Progenitor cell of endocrine pancreas (in vitro differentiated cells): Measurements from ENCODE around the gene ZNF778. TPM values are rescaled to one million over a fixed set of nuclear protein-coding genes. Genes with fewer than 3 reads are reported as not detected.

Source experiments
- DNase-seq: peaks from one replicate; pipeline ENCODE4 v3.0.0; 2021; ENCODE audit warnings: low spot score; ENCODE audit not compliant: unreplicated experiment
- H3K27ac Mint-ChIP-seq: 2 replicates; pipeline ENCODE4 v1.8.0; 2021; ENCODE audit warnings: mild to moderate bottlenecking, moderate library complexity, mixed read lengths
- H3K27me3 Mint-ChIP-seq: 2 replicates; pipeline ENCODE4 v1.8.0; 2021; ENCODE audit warnings: mixed read lengths
- H3K36me3 Mint-ChIP-seq: 2 replicates; pipeline ENCODE4 v1.8.0; 2022; ENCODE audit warnings: mixed read lengths; ENCODE audit not compliant: insufficient read depth
- H3K4me1 Mint-ChIP-seq: 2 replicates; pipeline ENCODE4 v1.8.0; 2021; ENCODE audit warnings: low read depth, mixed read lengths
- H3K4me3 Mint-ChIP-seq: 2 replicates; pipeline ENCODE4 v1.8.0; 2021; ENCODE audit warnings: low read depth, mild to moderate bottlenecking, moderate library complexity, mixed read lengths
- H3K9me3 Mint-ChIP-seq: 2 replicates; pipeline ENCODE4 v1.8.0; 2021; ENCODE audit warnings: low read depth, mixed read lengths
- total RNA-seq: library from RNA; stranded (reverse); gene quantifications from 2 replicates; pipeline ENCODE4 v1.2.1, GENCODE V29; 2021
- TF ChIP-seq, protein P1 (sequence below): fragments of 200-600 bp; sonication (generic); IDR thresholded peaks from one replicate; pipeline ENCODE4 v1.5.0; 2021; ENCODE audit warnings: antibody characterized with exemption, mild to moderate bottlenecking; ENCODE audit not compliant: unreplicated experiment

Gene ZNF778
- total RNA-seq, 1 donor from 2014 or later = 11.2 TPM

DNA sequence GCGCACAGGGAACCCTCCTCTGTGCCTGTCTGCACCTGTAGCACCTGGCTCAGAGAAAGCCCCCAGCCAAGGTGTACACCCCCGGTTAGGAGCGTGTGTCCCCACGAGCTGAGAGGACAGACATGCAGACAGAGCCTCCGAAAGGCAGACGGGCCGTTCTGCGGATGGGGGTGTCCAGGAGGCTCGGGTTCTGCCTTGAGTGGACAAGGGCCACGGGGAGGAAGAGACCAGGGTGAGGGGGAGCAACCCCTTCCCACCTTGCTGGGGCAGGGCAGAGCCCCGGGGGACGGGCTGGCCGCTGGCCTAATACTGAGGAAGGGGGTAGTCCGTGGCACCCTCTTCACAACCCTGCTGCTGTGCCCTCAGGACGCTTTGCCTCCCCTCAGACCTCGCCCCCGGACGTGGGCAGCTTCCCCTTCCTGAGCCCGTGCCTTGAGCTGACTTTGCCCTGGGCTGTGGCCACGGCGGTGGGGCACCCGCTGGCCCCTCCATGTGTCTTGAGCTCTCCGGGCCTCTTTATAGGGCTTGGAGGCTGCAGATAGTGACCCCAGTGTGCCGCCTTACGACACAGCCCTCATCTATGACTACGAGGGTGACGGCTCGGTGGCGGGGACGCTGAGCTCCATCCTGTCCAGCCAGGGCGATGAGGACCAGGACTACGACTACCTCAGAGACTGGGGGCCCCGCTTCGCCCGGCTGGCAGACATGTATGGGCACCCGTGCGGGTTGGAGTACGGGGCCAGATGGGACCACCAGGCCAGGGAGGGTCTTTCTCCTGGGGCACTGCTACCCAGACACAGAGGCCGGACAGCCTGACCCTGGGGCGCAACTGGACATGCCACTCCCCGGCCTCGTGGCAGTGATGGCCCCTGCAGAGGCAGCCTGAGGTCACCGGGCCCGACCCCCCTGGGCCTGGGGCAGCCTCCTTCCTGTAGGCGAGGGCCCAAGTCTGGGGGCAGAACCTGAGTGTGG lies 22.9 kb upstream of the ZNF778 start:
- Mint-ChIP-seq H3K27ac (no peak overlapping the region), H3K9me3 (no peaks in the 10 kb centered on the region), H3K27me3 (peaks cover 22% of the 10 kb centered on the region), H3K4me3 (no peak overlapping the region), H3K4me1 (no peaks in the 10 kb centered on the region), H3K36me3 (no peaks in the 10 kb centered on the region)
- TF ChIP-seq, protein P1, sequence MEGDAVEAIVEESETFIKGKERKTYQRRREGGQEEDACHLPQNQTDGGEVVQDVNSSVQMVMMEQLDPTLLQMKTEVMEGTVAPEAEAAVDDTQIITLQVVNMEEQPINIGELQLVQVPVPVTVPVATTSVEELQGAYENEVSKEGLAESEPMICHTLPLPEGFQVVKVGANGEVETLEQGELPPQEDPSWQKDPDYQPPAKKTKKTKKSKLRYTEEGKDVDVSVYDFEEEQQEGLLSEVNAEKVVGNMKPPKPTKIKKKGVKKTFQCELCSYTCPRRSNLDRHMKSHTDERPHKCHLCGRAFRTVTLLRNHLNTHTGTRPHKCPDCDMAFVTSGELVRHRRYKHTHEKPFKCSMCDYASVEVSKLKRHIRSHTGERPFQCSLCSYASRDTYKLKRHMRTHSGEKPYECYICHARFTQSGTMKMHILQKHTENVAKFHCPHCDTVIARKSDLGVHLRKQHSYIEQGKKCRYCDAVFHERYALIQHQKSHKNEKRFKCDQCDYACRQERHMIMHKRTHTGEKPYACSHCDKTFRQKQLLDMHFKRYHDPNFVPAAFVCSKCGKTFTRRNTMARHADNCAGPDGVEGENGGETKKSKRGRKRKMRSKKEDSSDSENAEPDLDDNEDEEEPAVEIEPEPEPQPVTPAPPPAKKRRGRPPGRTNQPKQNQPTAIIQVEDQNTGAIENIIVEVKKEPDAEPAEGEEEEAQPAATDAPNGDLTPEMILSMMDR = no peak
- DNase-seq = no peak

DNA sequence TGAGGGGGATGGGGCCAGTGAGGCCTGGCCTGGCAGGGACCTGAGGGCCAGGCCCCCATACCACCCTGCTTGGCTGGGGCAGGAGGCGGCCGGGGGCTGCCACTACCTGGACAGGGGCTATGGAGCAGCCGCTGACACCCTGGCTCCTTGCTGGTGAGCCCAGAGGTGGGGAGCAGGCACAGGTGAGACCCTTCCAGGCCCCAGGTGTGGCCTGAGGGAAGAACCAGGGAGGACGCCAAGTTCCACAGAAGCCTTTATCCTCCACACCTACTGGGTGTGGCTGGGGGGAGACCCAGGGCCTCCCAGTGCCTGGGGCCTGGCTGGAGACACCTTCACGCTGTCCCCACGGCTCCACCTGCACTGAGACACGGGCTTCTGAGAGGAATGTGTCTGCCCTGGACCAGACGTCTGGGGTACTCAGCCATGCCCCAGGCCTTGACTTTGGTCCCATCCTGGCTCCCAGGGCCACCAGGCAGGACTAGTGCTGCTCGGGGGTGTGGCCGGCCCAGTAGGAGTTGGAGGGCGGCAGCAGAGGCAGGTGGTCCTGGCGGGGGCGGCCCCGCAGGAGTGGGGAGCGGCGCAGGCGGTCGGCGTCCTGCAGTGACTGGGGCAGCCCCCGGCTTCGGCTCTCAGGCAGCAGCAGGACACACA lies 21.9 kb upstream of the ZNF778 start:
- Mint-ChIP-seq H3K36me3 (no peaks in the 10 kb centered on the region), H3K9me3 (no peaks in the 10 kb centered on the region), H3K27me3 (peaks cover 26% of the 10 kb centered on the region), H3K4me1 (peaks cover 4% of the 10 kb centered on the region), H3K4me3 (no peak overlapping the region), H3K27ac (no peak overlapping the region)
- no peak for DNase-seq
- TF ChIP-seq, protein P1 = no peak

DNA sequence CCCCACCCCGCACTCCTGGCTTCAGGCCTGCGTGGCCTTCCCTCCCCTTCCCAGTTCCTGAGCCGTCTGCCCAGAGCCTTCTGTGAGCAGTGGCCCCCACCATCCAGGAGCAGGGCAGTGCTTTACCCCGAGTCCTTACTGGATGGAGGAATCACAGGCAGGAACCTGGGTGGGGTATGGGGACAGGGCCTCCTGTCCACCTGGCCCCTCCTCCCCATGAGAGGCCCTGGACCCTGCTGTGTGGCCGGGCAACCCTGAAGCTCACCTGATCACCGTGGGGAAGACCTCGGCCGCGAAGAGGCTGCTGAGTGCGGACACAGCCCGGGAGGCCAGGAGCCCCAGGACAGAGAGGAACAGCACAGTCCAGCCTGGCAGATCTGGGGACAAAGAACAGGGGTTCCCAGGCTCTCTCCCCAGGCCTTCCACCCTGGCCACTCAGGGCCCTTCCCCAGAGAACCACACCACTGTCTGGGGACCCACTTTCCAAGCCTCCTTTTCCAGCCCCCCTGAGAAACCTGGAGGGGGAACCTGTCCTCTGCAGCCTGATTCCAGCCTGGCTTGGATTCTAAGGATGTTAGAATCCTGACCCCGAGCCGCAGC lies 20.4 kb upstream of the ZNF778 start:
- no peak overlapping the region for H3K4me3 Mint-ChIP-seq
- H3K27me3 Mint-ChIP-seq = peaks cover 22% of the 10 kb centered on the region
- H3K36me3 Mint-ChIP-seq = no peaks in the 10 kb centered on the region
- DNase-seq = no peak
- peaks cover 4% of the 10 kb centered on the region for H3K4me1 Mint-ChIP-seq
- no peaks in the 10 kb centered on the region for H3K9me3 Mint-ChIP-seq
- no peak overlapping the region for H3K27ac Mint-ChIP-seq
- TF ChIP-seq, protein P1 = no peak

DNA sequence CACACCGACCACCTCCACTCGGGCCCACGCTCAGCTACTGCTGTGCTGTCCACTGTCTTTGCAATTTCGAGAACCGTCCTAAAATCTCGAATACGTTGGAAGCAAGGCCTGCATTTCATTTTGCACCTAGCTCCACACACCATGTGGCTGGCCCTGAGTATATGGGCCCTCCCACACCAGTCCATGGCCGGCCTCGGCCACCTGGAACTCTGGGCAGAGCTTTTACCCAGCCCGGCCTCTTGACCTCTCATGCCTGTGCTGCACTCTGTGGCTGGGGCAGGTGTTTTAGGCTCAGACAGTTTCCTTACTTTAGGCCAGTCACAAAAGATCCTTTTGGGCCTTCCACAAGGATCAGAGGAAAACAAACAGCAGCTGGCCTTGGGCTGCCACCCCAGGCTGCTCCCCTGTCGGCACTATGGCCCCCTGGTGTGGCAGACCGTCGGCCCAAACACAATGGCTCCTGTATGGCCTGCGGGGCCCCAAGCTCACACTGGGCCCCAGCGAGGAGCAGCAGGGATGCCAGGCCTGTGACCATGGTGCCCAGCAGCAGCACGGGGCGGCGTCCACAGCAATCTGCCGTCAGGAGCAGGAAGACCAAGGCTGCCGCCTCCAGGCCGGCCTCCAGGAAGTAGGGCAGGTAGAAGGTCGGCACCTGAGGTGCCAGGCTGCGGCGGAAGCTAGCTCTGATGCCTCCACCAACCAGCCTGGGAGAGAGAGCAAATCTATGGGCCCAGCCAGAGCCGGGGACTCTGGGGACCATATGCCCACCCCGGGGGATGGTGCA lies 19.7 kb upstream of the ZNF778 start:
- H3K27me3 Mint-ChIP-seq = peaks cover 28% of the 10 kb centered on the region
- no peak overlapping the region for H3K4me3 Mint-ChIP-seq
- no peaks in the 10 kb centered on the region for H3K9me3 Mint-ChIP-seq
- peaks cover 4% of the 10 kb centered on the region for H3K4me1 Mint-ChIP-seq
- H3K27ac Mint-ChIP-seq = no peak overlapping the region
- TF ChIP-seq, protein P1 = no peak
- H3K36me3 Mint-ChIP-seq = no peaks in the 10 kb centered on the region
- DNase-seq = no peak
